GM18870 (cell line): Measurements from ENCODE around the gene TIMP4.

ENCODE experiments used
- ATAC-seq: cut with Tn5 transposase; IDR thresholded peaks from one replicate; pipeline ENCODE4 v1.9.1; 2021; ENCODE audit warnings: moderate library complexity; ENCODE audit not compliant: unreplicated experiment

TIMP4 gene

DNA sequence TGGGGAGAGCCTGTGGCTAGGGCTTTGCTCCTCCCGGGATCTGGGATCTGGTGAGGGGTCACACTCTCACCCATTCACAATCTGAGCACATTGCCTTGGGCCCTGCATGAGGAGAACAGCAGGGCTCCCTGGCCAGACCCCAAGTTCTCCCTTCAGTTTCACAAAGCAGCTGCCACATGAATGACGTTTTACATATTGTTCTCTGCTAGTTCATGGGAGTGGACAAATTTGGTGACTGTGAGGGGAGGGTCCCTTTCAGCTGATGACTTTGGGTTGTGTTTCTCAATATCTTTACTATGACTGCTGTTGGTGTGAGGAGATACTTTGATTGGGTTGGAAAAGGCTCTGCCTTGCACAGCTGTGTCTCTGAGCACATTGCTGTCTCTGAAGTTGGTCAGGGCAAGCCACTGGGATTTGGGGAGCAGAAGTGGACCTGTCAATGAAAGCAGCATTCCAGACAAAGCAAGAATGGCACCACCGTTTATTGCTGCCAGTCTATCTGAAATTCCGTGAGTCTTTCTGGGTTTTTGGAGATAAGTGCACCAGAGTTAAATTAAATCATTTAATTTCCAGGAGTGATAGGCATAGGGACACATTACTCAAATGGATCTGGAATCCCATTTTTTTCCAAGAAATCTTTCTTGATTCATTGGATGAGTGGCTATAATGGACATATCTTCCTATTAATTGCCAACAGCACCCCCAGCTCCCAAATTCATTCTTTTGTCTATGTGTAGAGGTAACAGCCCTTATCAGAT, 10.3 kb downstream of the TIMP4 start:
- no peak for ATAC-seq

DNA sequence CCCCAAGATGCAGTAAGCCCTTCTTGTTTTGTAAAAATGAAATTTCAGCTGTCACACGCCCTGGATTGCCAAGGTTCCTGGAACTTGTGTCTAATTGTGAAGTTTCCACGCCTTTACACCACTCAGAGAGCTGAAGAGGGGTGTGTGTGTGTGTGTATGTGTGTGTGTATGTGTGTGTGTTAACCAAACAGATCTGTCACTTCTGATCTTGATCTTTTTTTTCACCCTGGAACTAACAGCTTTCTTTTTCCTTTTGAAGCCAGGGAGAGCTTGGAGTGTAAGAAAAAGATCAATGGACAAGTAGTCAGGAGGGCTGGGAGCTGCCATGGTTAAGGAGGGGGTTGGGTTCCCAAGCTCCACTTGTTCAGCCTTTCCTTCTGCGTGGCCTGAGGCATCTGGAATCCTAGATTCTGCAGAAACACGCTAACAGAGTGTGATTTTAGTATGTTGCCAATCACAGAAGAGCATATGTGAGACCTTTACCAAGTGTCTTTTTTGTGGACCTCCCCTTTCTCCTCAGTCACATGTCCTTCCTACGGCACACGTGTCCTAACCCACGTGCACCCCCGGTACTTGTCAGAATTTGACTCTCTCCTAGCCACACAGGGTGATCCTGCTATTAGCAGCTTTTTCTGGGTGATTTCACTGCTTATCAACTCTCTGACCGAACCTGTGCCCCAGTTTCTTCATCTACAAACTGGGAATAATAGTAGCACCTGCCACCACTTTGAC, 11.5 kb downstream of the TIMP4 start:
- no peak for ATAC-seq

- ATAC-seq = no peak
Observed at GRCh38 chr3:12143949-12144504, 14.7 kb downstream of the TIMP4 start.

DNA sequence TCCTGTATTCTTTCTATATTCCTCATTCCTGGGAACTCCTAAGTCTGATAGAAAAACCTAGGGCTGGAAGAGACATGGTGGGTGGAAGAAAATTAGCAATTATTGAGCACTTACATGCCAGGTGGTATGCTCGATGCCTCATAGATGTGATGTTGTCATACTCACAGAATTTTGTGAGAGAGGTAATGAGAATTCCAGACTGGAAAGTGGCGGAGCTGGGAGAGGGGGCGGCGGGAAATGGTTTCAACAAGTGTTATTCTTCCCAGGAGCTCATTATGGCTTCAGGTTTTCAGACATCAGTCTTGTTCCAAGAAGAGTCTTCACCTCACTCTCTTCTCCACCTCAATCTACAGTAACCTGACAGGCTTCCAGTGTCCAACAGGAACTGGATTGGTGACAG, 16.2 kb downstream of the TIMP4 start:
- no peak for ATAC-seq

- ATAC-seq = no peak
Observed at GRCh38 chr3:12141350-12141749, 17.4 kb downstream of the TIMP4 start.

GRCh38 chr3:12139111-12139511, 19.6 kb downstream of the TIMP4 start:
- ATAC-seq = no peak

DNA sequence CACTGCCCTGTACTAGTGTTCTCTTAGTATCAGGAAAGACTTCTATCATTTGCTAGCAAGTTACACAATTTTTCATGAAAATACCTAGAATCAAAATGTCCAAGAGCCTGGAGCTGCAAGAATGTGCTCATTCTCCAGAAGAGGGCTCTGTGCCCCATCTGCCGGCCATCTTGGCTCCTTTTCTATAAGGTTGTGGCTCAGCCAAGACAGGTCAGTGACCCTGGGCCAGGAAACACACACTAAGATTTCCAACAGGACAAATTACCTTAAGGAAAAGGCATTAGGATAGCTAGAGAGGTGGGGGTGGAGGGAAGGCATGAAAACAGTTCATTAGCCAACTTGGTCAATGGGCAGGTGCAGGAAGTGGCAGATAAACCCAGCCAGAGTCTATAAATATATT, 20.7 kb downstream of the TIMP4 start:
- no peak for ATAC-seq

GRCh38 chr3:12136371-12136770, 22.3 kb downstream of the TIMP4 start:
- no peak for ATAC-seq

GRCh38 chr3:12135029-12135657, 23.6 kb downstream of the TIMP4 start:
- no peak for ATAC-seq

DNA sequence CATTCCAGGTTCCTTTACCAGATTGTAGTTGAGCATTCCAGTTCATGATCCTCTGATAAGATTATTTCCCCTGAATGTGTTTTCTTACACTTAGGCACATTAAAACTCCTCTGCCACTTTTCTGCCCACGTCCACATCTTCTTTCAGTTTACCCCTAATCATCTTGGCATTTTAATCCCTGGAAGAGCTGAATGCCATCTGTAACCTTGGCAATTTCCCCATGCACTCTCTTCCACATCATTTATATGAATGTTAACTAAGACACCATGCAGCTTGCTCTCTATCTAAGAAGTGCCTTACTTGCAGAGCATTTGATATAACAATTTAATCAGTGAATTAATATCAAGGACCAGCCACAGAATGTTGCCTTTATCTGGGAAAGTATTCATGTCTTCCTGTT, 25.8 kb downstream of the TIMP4 start:
- no peak for ATAC-seq

- no peak for ATAC-seq
Observed at GRCh38 chr3:12131351-12132090, 27.2 kb downstream of the TIMP4 start.

DNA sequence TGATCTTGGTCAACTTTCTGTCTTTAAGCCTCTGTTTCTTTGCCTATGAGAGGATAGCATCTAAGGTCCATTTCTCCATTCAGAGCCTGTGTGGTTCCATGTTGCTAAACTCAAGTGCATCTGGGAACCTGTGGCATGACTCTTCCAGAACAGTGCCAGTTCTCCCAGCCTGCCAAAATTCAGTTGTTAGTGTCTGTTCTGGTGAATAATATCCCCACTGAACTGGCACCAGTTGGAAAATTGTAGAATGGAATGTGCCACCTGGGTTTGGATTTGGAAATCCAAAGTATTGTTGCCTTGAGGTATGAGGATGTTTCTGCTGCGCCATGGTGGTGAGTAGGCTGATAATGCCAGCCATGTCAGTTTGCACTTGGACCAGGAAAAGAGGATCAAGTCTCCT, 31.3 kb downstream of the TIMP4 start:
- ATAC-seq = no peak

- no peak for ATAC-seq
Observed at GRCh38 chr3:12125772-12126171, 32.9 kb downstream of the TIMP4 start.

DNA sequence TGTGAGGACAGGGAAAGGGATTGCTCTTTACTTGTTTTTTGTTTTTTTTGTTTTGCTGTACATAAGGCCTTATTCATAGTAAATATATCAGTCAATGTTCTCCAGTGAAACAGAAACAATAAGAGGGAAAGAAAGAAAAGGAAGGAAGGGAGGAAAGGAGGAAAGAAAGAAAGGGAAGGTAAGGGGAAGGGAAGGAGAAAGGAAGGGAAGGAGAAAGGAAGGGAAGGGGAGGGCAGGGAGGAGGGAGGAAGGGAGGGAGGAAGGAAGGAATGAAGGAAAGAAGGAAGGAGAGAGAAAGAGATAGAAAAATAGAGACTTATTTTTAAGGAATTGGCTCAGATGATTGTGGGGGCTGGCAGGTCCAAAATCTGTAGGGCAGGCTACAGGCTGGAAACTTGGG, 37.2 kb downstream of the TIMP4 start:
- ATAC-seq = no peak

GRCh38 chr3:12120374-12121140, 38.2 kb downstream of the TIMP4 start:
- no peak for ATAC-seq

- ATAC-seq = no peak
Observed at GRCh38 chr3:12117473-12117872, 41.2 kb downstream of the TIMP4 start.

GRCh38 chr3:12116870-12117269, 41.8 kb downstream of the TIMP4 start:
- ATAC-seq = no peak

DNA sequence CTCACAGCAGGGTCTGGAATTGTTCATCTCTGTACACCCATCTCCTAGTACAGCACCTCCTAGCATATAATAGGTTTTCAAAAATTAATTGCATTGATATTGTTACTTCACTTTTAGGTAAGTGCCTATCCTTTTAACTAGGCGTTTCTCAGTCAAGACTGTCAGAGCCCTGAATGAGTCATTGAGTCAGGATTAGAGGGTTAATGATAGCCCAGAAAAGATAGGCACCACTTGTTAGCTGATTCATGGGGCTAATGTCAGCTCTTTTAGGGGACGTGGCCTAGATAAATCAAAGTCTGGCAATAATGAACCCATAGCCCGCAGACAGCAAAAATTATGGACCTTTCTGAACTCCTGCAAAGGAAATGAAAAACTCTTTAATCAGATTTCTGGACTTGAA, 42.9 kb downstream of the TIMP4 start:
- no peak for ATAC-seq

- ATAC-seq = no peak
Observed at GRCh38 chr3:12115104-12115503, 43.6 kb downstream of the TIMP4 start.

DNA sequence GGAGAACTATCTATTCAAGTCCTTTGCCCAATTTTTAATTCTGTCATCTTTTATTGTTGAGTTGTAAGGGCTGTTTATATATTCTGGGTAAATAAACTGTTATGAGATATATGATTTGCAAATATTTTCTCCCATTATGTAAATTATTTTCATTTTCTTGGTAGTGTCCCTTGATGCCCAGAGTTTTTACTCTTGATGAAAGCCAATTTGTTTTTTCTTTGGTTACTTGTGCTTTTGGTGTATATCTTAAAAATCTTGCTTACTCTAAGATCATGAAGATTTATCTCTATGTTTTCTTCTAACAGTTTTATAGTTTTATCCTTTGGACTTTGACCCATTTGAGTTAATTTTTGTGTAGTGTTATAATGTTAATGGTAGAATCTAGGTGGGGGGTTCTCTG, 44.5 kb downstream of the TIMP4 start:
- ATAC-seq = no peak
